Activated naive CD4-positive, alpha-beta T cell treated with anti-CD3 and anti-CD28 coated beads, Interleukin-2, amount 50 U/mL, for 16 hours (primary cell): ENCODE data around the gene HOTAIR.

Experiments
- DNase-seq: peaks from one replicate; pipeline ENCODE4 v3.0.0-alpha.2; 2020

The HOTAIR gene

GRCh38 chr12:53984901-53985691 is 10.3 kb upstream of the HOTAIR start, which contains the start of gene HOXC10:
TSS of gene HOXC10 (plus strand) at chr12:53985146. CDS start at chr12:53985260, 114 bp downstream.
- DNase-seq: peak; percentile 75

DNA sequence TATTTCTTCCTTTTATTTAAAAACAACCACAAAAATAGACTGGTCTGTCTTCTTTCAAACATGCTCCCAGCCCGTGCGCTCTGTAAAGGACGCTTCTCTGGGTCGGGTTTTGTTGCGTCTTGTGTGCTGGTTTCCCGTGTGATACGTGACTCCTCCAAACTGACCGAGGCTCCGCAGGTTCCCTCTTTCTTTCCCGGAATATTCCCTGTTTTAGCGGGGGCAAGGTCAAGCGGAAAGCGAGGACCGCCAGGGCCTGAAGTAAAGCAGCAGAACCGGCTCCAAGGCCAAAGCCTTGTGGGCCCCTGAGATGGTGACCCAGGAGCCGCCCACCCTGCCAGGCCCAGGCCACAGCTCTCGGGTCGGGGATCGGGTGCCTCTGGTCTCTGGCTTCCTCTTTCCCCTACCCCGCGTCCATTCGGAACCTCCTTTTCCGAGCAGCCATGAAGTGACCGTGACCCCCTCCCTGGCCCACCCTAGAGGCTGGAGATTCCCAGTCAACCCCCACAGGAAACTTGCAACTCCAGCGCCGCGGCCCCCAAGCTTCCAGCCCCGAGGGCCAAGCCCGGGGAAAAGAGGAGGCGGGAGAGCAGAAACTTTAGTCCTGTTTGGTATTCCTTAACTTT is 9.3 kb upstream of the HOTAIR start:
- DNase-seq: no peak

- no peak for DNase-seq
These were observed 8.8 kb upstream of the HOTAIR start for GRCh38 chr12:53983568-53983949.

- DNase-seq: no peak
These were observed 8.2 kb upstream of the HOTAIR start for GRCh38 chr12:53982648-53983567.

- DNase-seq: no peak
These were observed 7.1 kb upstream of the HOTAIR start for GRCh38 chr12:53981634-53982565.

DNA sequence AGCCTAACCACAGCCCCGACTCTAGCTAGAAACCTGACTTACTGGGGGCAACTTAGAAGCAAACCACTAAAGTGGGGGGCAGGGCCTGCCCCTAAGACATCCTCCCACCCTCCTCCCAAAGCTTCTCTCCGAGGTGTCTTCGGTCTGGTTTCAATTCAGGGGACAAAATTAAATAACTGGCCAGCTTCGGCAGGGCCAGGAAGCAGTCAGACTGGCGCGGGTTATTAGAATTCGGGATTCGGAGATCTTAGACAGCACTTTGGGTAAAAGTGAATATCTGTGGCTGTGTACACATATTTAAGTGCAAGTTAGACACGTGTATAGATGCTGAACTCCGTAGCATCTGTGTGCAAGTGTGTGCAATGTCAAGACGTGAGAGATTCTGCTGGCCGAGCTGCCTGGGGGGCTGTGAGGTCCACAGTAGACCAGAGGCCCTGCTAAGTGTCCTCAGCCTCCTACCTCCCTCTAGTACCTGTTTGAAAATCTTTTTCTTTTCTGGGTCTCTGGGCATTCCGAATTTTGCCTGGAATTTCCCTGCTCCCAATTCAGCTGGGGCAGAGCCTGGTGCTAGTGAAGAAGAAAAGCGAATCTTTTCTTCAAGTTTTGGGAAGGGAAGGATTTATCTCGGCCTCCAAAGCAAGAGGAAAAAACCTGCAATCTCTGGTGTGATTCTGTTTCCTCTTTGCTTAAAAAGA is 6.2 kb upstream of the HOTAIR start:
- DNase-seq: no peak

DNA sequence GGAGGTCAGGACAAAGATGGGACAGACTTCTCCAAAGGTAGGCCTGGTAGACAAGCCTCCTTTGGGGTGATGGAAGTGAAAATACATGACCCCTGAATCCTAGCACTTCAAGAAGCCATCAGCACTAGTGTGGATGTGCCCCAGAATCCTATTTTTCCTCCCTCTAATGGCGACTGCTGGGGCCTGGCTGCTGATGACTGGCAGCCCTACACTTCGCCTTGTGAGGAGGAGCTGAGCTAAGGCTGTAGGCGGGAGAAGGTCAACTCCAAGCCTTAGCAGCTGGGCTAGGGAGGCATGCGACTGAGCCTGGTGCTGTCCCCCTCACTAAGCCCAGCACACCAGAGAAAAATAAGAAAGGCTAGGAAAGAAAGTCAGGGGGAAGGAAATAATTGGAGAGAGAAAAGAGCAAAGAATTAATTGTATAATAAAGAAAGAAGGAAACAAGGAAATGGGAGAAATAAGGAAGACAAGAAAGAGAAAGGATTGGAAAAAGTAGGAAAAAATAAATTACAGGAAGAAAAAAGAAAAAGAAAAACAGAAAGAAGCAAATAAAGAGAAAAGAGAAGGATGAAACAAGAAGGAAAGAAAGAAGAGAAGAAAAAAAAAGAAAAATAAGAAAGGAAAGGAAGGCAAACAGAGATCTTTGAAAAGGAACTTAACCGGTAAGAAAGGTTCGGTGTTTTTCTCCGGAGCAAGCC is 5.5 kb upstream of the HOTAIR start:
- no peak for DNase-seq

DNA sequence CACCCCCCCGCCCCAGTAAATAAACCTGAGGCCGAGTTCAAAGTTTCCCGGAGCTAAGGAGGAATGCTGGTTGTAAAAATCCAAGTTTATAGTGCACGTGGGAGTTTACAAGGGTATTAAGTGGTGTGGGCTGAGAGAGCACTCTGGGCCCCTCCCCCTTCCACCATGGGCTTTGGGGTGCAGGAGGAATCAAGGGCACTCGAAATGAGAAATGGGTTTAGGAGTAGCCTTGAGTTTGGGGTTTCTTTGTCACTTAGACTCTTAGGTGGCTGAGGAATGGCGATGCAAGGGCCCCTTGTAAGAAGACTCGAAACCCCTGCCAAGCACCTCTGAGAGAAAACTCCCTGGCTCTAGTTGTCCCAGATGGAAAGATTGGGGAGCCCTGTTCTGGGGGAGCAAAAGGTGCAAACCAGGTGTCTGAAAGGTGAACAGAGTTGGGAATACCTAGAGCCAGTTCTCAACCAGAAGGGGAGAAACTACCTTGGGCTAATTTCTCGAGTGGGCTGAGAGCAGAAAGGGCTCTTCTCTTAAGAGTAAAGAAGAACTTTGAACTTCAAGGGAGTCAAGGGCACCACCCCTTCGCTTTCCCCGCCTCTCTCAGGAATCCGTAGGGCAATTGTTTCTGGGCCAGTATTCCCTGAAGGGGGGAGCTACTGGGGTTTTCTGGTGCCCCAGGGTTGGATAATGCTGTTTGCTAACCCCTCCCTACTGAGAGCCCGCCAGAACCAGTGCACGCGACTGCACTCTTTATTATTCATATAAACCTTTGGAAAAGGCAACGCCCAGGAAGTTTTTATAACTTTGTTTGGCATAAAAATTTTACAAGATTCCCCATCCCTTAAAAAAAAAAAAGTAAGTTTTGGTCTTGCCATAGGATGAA is 4.0 kb upstream of the HOTAIR start:
- no peak for DNase-seq

GRCh38 chr12:53977596-53978445 is 3.1 kb upstream of the HOTAIR start:
- no peak for DNase-seq

- DNase-seq: no peak
These were observed 2.3 kb upstream of the HOTAIR start for GRCh38 chr12:53976823-53977595.

DNA sequence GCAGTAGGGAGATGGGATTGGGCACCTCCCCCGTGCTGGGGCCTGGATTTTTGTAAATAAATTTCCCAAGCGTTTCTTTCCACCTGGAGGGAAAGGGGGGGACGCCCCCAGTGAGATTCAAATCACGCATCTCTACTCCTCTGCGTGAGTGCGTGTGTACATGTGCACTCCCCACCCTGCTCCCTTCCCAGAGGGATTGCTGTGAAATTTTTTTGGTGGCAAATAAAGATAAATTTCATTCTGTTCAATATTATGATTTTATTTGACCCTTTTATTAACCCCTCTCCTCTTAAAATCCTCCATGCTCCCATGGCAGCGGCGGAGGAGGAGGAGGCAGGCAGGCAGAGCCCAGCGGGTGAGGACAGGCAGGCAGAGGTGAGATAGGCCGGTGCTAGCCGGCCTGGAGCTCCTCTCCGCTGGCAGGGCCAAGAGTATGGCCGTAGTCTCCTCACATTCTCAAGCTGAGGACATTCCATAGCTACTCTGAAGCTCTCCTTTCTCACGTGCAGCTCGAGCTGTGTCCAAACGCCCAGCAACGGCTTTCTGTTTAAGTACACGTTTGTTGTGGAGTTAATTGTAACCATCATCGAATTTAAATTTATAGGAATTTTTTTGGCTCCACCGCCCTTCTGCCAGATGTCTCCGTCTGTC is 1.5 kb upstream of the HOTAIR start:
- DNase-seq: no peak

- DNase-seq: no peak
These were observed 862 bp upstream of the HOTAIR start for GRCh38 chr12:53975479-53976152.

DNA sequence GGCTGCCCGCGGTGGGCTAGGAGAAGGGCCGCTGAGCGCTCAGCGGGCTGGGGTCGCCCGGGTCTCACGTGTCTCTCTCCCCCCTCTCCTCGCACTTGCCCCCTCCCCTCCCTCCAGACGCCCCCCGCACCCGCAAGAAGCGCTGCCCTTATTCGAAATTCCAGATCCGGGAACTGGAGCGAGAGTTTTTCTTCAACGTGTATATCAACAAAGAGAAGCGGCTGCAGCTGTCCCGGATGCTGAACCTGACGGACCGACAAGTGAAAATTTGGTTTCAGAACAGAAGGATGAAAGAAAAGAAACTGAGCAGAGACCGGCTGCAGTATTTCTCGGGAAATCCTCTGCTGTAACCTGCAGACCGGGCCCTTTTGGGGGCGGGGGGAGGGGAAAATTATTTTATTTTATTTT is 314 bp upstream of the HOTAIR start:
- DNase-seq: no peak

GRCh38 chr12:53973236-53974042 is 1.3 kb downstream of the HOTAIR start:
- DNase-seq: no peak

DNA sequence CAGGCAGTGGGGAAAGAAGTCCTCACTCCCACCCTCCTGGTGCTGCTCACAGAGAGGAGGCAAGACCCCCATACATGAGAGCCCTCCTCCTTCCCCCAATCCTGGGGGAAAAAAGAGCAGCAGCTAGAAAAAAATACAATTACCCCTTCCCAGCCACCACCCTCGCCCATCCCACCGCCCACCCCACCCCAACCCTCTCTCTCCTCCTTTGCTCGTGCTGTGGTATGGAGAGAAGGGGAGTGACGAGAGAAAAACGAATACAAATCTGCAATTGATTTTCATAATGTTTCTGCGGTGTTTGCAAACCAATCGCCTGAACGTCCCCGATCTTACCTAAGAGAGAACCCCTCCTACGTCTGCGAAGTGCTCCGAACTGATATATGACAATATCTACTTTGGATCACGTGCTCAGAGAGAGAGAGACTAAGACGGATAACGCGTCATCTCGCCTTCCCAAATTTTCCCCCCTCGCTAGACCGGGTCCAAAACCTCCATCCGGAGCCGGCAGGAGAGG is 2.0 kb downstream of the HOTAIR start, which contains the start of gene HOXC11:
Gene HOXC11, plus strand, starts transcription at position 405 of the 514 bp plus-strand sequence. CDS start 116 bp downstream, outside the sequence.
- no peak for DNase-seq
